Endothelial cell of umbilical vein (primary cell): Measurements from ENCODE around the gene ARPC5L. TPM values are rescaled to one million over a fixed set of nuclear protein-coding genes. Genes with fewer than 3 reads are reported as not detected.

Source experiments
- BruUV-seq: library from RNA; stranded (reverse); fragments of 400-500 nt; replicated peaks from 2 replicates; lab custom pipeline; 2021; lab: Mats Ljungman, UMichigan
- CTCF ChIA-PET: fragments of 300-600, 350-600 bp; sonication (Branson Sonifier 250); formaldehyde crosslinking; loops from one replicate; lab custom pipeline; 2021; ENCODE audit warnings: antibody characterized with exemption, inconsistent platforms; lab: Charles Lee
- POLR2A ChIA-PET: fragments of 300-600, 350-600 bp; sonication (Branson Sonifier 250); formaldehyde crosslinking; loops from one replicate; lab custom pipeline; 2021; ENCODE audit warnings: antibody characterized with exemption, inconsistent platforms; lab: Charles Lee
- DNase-seq: peaks from one replicate; pipeline ENCODE4 v3.0.0-alpha.2; 2011; ENCODE audit warnings: low read depth, low spot score
- FAIRE-seq: peaks from 2 replicates; lab custom pipeline; 2011; peaks lifted over from hg19 to GRCh38; lab: Jason Lieb, UNC
- H2AFZ ChIP-seq: 2 replicates; pipeline ENCODE4 v1.6.0; 2012; ENCODE audit warnings: low read depth, low read length, control low read depth, inconsistent platforms
- H3K27ac ChIP-seq: 2 replicates; pipeline ENCODE4 v1.5.1; 2011; ENCODE audit warnings: low read depth, mild to moderate bottlenecking, control low read depth, low read length, moderate library complexity; ENCODE audit not compliant: insufficient read depth
- H3K27me3 ChIP-seq, 2 experiments: 2 replicates each; pipeline versions ENCODE4 v1.6.0 to v1.6.1; 2011; ENCODE audit warnings: low read length in 2 of 2, mixed read lengths in 1 of 2; ENCODE audit not compliant: control insufficient read depth in 2 of 2, insufficient read depth in 2 of 2
- H3K36me3 ChIP-seq, 2 experiments: 2 replicates in 1 of 2; 3 replicates in 1 of 2; pipeline ENCODE4 v1.5.1; 2011; ENCODE audit warnings: low read length in 2 of 2, mild to moderate bottlenecking in 1 of 2, moderate library complexity in 1 of 2; ENCODE audit not compliant: control insufficient read depth in 2 of 2, insufficient read depth in 2 of 2; ENCODE audit errors: extremely low read depth in 1 of 2
- H3K4me1 ChIP-seq: 3 replicates; pipeline ENCODE4 v1.5.1; 2011; ENCODE audit warnings: mild to moderate bottlenecking, low read length; ENCODE audit not compliant: control insufficient read depth, insufficient read depth; ENCODE audit errors: extremely low read depth
- H3K4me2 ChIP-seq: 2 replicates; pipeline ENCODE4 v1.6.1; 2011; ENCODE audit warnings: low read length, control low read depth, mixed read lengths; ENCODE audit not compliant: insufficient read depth
- H3K4me3 ChIP-seq, 3 experiments: fragments of 200-600 bp in 1 of 3; sonication (generic), shearing (Covaris generic) in 1 of 3; replicated peaks in 1 of 3; 2 replicates each; pipeline ENCODE4 v1.5.1; 2011 to 2016; ENCODE audit warnings: control low read depth in 3 of 3, low read length in 3 of 3, mild to moderate bottlenecking in 2 of 3, inconsistent platforms in 1 of 3, low read depth in 1 of 3, moderate library complexity in 1 of 3; ENCODE audit not compliant: insufficient read depth in 1 of 3
- H3K79me2 ChIP-seq: 2 replicates; pipeline ENCODE4 v1.6.0; 2012; ENCODE audit warnings: low read length, inconsistent platforms; ENCODE audit not compliant: control insufficient read depth, insufficient read depth
- H3K9ac ChIP-seq: replicated peaks from 2 replicates; pipeline ENCODE3; 2011; ENCODE audit warnings: low read length, control low read depth; ENCODE audit not compliant: insufficient read depth; ENCODE audit errors: extremely low read depth
- H3K9me1 ChIP-seq: replicated peaks from 3 replicates; pipeline ENCODE4 v1.6.0; 2011; ENCODE audit warnings: mild to moderate bottlenecking, low read length; ENCODE audit not compliant: control insufficient read depth, insufficient read depth; ENCODE audit errors: extremely low read depth
- H3K9me3 ChIP-seq: replicated peaks from 2 replicates; pipeline ENCODE4 v1.5.1; 2012; ENCODE audit warnings: low read length, inconsistent platforms; ENCODE audit not compliant: control insufficient read depth, insufficient read depth
- H4K20me1 ChIP-seq: replicated peaks from 2 replicates; pipeline ENCODE3; 2011; ENCODE audit warnings: mild to moderate bottlenecking, low read length; ENCODE audit not compliant: control insufficient read depth, insufficient read depth; ENCODE audit errors: extremely low read depth
- EZH2 ChIP-seq: IDR thresholded peaks from 2 replicates; pipeline ENCODE4 v1.6.1; 2012; ENCODE audit warnings: borderline replicate concordance, low read depth, mild to moderate bottlenecking, moderate library complexity, low read length, inconsistent platforms; ENCODE audit not compliant: severe bottlenecking
- FOS ChIP-seq: IDR thresholded peaks from 2 replicates; pipeline ENCODE4 v1.6.1; 2011; ENCODE audit warnings: mild to moderate bottlenecking, low read length, moderate library complexity, borderline replicate concordance; ENCODE audit not compliant: insufficient read depth
- GATA2 ChIP-seq: IDR thresholded peaks from 2 replicates; pipeline ENCODE4 v1.7.0; 2011; ENCODE audit warnings: low read depth, mild to moderate bottlenecking, moderate library complexity, mixed read lengths, low read length; ENCODE audit not compliant: insufficient read length, insufficient read depth
- JUN ChIP-seq: IDR thresholded peaks from 2 replicates; pipeline ENCODE4 v1.6.1; 2011; ENCODE audit warnings: borderline replicate concordance, low read depth; ENCODE audit not compliant: insufficient read length, insufficient read depth
- MYC ChIP-seq: IDR thresholded peaks from one replicate; pipeline ENCODE4 v1.6.1; 2011; ENCODE audit warnings: mild to moderate bottlenecking, low read depth, low read length
- POLR2A ChIP-seq: IDR thresholded peaks from 2 replicates; pipeline ENCODE4 v1.6.1; 2012; ENCODE audit warnings: low read depth, mild to moderate bottlenecking, control low read depth, low read length
- POLR2AphosphoS5 ChIP-seq: IDR thresholded peaks from 2 replicates; pipeline ENCODE4 v1.6.1; 2012; ENCODE audit warnings: low read depth, mild to moderate bottlenecking, control low read depth, low read length, moderate library complexity; ENCODE audit not compliant: insufficient read depth
- dilution Hi-C: fragments of 300-500 bp; cut with MboI; formaldehyde crosslinking; loops from one replicate; pipeline ENCODE4 v1.15.0; 2019; ENCODE audit warnings: low sequenced_read_pairs; ENCODE audit not compliant: extremely low pct_ligation_motif_present
- intact Hi-C: fragments of 100-400 bp; cut with micrococcal nuclease; formaldehyde crosslinking; loops from one replicate; pipeline ENCODE4 v1.10.0; 2022
- polyA plus RNA-seq, 4 experiments: library from polyadenylated mRNA; depleted of rRNA in 3 of 4; stranded (reverse) in 3 of 4; unstranded in 1 of 4; fragments of >200 nt; gene quantifications; 2 replicates each; pipeline versions ENCODE4 v1.2.1 to v1.2.3, GENCODE V29; 2011 to 2012; ENCODE audit warnings: missing spikeins in 1 of 4
- total RNA-seq: library from RNA; stranded (reverse); gene quantifications from 2 replicates; pipeline ENCODE4 v1.2.3, GENCODE V29; 2021
- TF ChIP-seq, protein P1 (sequence below), 2 donors: IDR thresholded peaks; 1 replicate in 1 of 2; 2 replicates in 1 of 2; pipeline ENCODE4 v1.5.1; 2011; ENCODE audit warnings: low read length in 2 of 2, mild to moderate bottlenecking in 2 of 2, moderate library complexity in 2 of 2, control low read depth in 1 of 2, inconsistent platforms in 1 of 2, low read depth in 1 of 2; ENCODE audit not compliant: insufficient read depth in 1 of 2; ENCODE audit errors: extremely low read depth in 1 of 2
- TF ChIP-seq, protein P2 (sequence below): IDR thresholded peaks from 2 replicates; pipeline ENCODE4 v1.6.1; 2011; ENCODE audit not compliant: insufficient read depth, insufficient read length

The ARPC5L gene
- total and polyA plus RNA-seq, 2 donors (not counting 3 experiments of a cell fraction or from before 2014, with no cell fraction given), result 60.7 to 68.1 TPM

DNA sequence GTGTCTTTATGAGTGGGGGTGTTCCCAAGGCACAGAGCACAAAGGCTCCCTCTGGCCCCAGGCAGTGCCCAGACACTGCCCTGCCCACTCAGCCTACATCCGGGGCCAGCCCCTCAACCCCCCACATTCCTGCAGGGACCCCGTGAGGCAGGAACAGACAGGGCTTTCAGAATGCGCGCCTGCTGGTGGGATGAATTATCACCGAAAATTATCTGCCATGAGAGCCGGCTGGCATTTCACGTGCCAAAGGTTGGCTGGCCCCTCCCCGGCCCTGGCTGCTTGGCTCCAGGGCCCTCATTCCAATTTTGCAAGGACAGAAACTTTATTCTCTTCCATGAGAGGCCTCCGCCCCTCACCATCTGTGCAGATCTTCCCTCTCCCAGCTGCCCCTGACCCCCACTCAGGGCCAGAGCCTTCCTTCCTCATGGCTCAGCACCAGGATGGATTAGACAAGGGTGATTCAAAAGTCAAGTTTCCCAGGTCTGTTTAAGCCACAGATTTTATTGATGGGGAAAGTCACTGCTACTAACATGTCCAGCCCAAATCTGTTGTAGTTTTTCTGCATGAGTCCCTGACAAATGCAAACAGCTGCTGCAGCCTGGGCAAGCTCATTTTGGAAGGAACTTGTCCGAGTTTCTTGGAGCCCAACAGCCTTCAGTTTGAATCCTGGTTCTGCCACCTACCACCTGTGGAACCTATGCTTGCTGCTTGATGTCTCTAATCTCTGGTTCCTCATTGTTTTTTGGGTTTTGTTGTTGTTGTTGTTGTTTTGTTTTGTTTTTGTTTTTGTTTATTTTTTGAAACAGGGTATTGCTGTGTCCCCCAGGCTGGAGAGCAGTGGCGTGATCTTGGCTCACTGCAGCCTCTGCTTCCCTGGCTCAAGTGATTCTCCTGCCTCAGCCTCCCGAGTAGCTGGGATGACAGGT, 41.0 kb upstream of the ARPC5L start:
- Histone ChIP-seq H3K4me1 (no peaks in the 10 kb centered on the region), H3K4me2 (no peak overlapping the region), H3K9me1 (no peaks in the 10 kb centered on the region), H3K9me3 (no peaks in the 10 kb centered on the region), H3K36me3 (no peaks in the 10 kb centered on the region), H3K79me2 (no peaks in the 10 kb centered on the region), H3K9ac (no peak overlapping the region), H3K27me3 (no peaks in the 10 kb centered on the region), H3K27ac (no peak overlapping the region), H4K20me1 (no peaks in the 10 kb centered on the region), H3K4me3 (no peak overlapping the region), H2AFZ (no peak overlapping the region)
- TF ChIP-seq, protein P1, sequence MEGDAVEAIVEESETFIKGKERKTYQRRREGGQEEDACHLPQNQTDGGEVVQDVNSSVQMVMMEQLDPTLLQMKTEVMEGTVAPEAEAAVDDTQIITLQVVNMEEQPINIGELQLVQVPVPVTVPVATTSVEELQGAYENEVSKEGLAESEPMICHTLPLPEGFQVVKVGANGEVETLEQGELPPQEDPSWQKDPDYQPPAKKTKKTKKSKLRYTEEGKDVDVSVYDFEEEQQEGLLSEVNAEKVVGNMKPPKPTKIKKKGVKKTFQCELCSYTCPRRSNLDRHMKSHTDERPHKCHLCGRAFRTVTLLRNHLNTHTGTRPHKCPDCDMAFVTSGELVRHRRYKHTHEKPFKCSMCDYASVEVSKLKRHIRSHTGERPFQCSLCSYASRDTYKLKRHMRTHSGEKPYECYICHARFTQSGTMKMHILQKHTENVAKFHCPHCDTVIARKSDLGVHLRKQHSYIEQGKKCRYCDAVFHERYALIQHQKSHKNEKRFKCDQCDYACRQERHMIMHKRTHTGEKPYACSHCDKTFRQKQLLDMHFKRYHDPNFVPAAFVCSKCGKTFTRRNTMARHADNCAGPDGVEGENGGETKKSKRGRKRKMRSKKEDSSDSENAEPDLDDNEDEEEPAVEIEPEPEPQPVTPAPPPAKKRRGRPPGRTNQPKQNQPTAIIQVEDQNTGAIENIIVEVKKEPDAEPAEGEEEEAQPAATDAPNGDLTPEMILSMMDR (IDR thresholded peaks at IDR 0.05; ENCODE audit: extremely low read depth in 1 of 2, insufficient read depth in 1 of 2, low read depth in 1 of 2, low read length in 2 of 2), result no peak
- no peak for TF ChIP-seq POLR2A
- TF ChIP-seq, protein P2, sequence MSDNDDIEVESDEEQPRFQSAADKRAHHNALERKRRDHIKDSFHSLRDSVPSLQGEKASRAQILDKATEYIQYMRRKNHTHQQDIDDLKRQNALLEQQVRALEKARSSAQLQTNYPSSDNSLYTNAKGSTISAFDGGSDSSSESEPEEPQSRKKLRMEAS, result no peak
- no peak for TF ChIP-seq POLR2AphosphoS5
- TF ChIP-seq MYC, result no peak
- no peak for TF ChIP-seq FOS
- TF ChIP-seq GATA2, result no peak
- TF ChIP-seq JUN, result no peak
- no peak for TF ChIP-seq EZH2
- dilution Hi-C loops (no loop called here), intact Hi-C loops (loop anchor here (1.0 kb wide), 1 partner anchor 44 kb away; the partner anchor contains the start of gene OLFML2A)
- DNase-seq (no peak), FAIRE-seq (no peak)
- CTCF ChIA-PET, result no interaction called here
- no TSS peak for BruUV-seq
- POLR2A ChIA-PET, result no interaction called here
